Mucosa of stomach (tissue), 1 donor: Measurements from ENCODE around the gene ZNF616.

ENCODE experiments used
- H3K27me3 ChIP-seq: one replicate; pipeline ENCODE4 v1.7.0; 2013; ENCODE audit warnings: mild to moderate bottlenecking, low read length; ENCODE audit not compliant: control insufficient read depth, insufficient read depth
- H3K36me3 ChIP-seq: one replicate; pipeline ENCODE4 v1.7.0; 2013; ENCODE audit warnings: low read length; ENCODE audit not compliant: control insufficient read depth, insufficient read depth
- H3K4me1 ChIP-seq: one replicate; pipeline ENCODE4 v1.7.0; 2013; ENCODE audit warnings: mild to moderate bottlenecking, low read length; ENCODE audit not compliant: control insufficient read depth, insufficient read depth
- H3K4me3 ChIP-seq: one replicate; pipeline ENCODE4 v1.7.0; 2013; ENCODE audit warnings: low read length
- H3K9ac ChIP-seq: one replicate; pipeline ENCODE4 v1.7.0; 2013; ENCODE audit warnings: mild to moderate bottlenecking, low read length, moderate library complexity
- H3K9me3 ChIP-seq: one replicate; pipeline ENCODE4 v1.7.0; 2013; ENCODE audit warnings: mild to moderate bottlenecking, low read length, moderate library complexity; ENCODE audit not compliant: control insufficient read depth
- donor health status: Pancreatic carcinoma.

The ZNF616 gene

GRCh38 chr19:52142001-52142595, 2.4 kb upstream of the ZNF616 start:
- H3K4me1 ChIP-seq = peaks cover 13% of the 10 kb centered on the region

GRCh38 chr19:52141203-52141602, 1.5 kb upstream of the ZNF616 start:
- no peak overlapping the region for H3K4me3 ChIP-seq
- no peak overlapping the region for H3K9ac ChIP-seq
- H3K9me3 ChIP-seq = no peaks in the 10 kb centered on the region
- H3K36me3 ChIP-seq = no peaks in the 10 kb centered on the region
- H3K4me1 ChIP-seq = peaks cover 13% of the 10 kb centered on the region
- no peaks in the 10 kb centered on the region for H3K27me3 ChIP-seq

More at GRCh38 chr19:52142001-52142595, 2.4 kb upstream of the ZNF616 start:
- Histone ChIP-seq H3K9ac (no peak overlapping the region), H3K9me3 (no peaks in the 10 kb centered on the region), H3K36me3 (no peaks in the 10 kb centered on the region), H3K27me3 (no peaks in the 10 kb centered on the region), H3K4me3 (no peak overlapping the region)

GRCh38 chr19:52140032-52140710, 433 bp upstream of the ZNF616 start:
- Histone ChIP-seq H3K36me3 (no peaks in the 10 kb centered on the region), H3K9me3 (peaks cover 6% of the 10 kb centered on the region), H3K4me1 (peaks cover 13% of the 10 kb centered on the region), H3K9ac (peak overlapping the region; percentile 88), H3K27me3 (no peaks in the 10 kb centered on the region), H3K4me3 (peak overlapping the region; percentile 27)

GRCh38 chr19:52138983-52139251, 821 bp downstream of the ZNF616 start:
- H3K36me3 ChIP-seq = no peaks in the 10 kb centered on the region
- H3K9me3 ChIP-seq = peaks cover 13% of the 10 kb centered on the region
- H3K4me3 ChIP-seq = peak overlapping the region; percentile 76
- no peaks in the 10 kb centered on the region for H3K27me3 ChIP-seq
- H3K4me1 ChIP-seq = peaks cover 13% of the 10 kb centered on the region
- H3K9ac ChIP-seq = peak overlapping the region; percentile 88

GRCh38 chr19:52138278-52138982, 1.3 kb downstream of the ZNF616 start:
- H3K36me3 ChIP-seq = no peaks in the 10 kb centered on the region
- peaks cover 13% of the 10 kb centered on the region for H3K9me3 ChIP-seq
- peak overlapping the region; percentile 76 for H3K4me3 ChIP-seq
- peaks cover 13% of the 10 kb centered on the region for H3K4me1 ChIP-seq
- H3K27me3 ChIP-seq = no peaks in the 10 kb centered on the region
- peak overlapping the region; percentile 88 for H3K9ac ChIP-seq

- Histone ChIP-seq H3K9ac (no peak overlapping the region), H3K9me3 (peaks cover 25% of the 10 kb centered on the region), H3K27me3 (no peaks in the 10 kb centered on the region), H3K4me1 (no peaks in the 10 kb centered on the region), H3K36me3 (peaks cover 12% of the 10 kb centered on the region), H3K4me3 (no peak overlapping the region)
Observed at GRCh38 chr19:52120286-52120685, 19.5 kb downstream of the ZNF616 start.

- no peak overlapping the region for H3K9ac ChIP-seq
- peaks cover 51% of the 10 kb centered on the region for H3K9me3 ChIP-seq
- H3K36me3 ChIP-seq = no peaks in the 10 kb centered on the region
- H3K27me3 ChIP-seq = no peaks in the 10 kb centered on the region
- no peak overlapping the region for H3K4me3 ChIP-seq
- no peaks in the 10 kb centered on the region for H3K4me1 ChIP-seq
Observed at GRCh38 chr19:52115526-52116053, 24.1 kb downstream of the ZNF616 start.

- Histone ChIP-seq H3K4me1 (no peaks in the 10 kb centered on the region), H3K9me3 (peaks cover 56% of the 10 kb centered on the region), H3K36me3 (no peaks in the 10 kb centered on the region), H3K4me3 (no peak overlapping the region), H3K9ac (no peak overlapping the region), H3K27me3 (no peaks in the 10 kb centered on the region)
Observed at GRCh38 chr19:52114691-52115090, 25.0 kb downstream of the ZNF616 start.

GRCh38 chr19:52112624-52113023, 27.1 kb downstream of the ZNF616 start:
- Histone ChIP-seq H3K27me3 (no peaks in the 10 kb centered on the region), H3K9ac (no peak overlapping the region), H3K9me3 (peaks cover 54% of the 10 kb centered on the region)

GRCh38 chr19:52110780-52111179, 29.0 kb downstream of the ZNF616 start:
- no peak overlapping the region for H3K9ac ChIP-seq
- H3K27me3 ChIP-seq = no peaks in the 10 kb centered on the region
- peaks cover 46% of the 10 kb centered on the region for H3K9me3 ChIP-seq
- no peaks in the 10 kb centered on the region for H3K36me3 ChIP-seq
- no peak overlapping the region for H3K4me3 ChIP-seq
- no peaks in the 10 kb centered on the region for H3K4me1 ChIP-seq

More at GRCh38 chr19:52112624-52113023, 27.1 kb downstream of the ZNF616 start:
- H3K4me3 ChIP-seq = no peak overlapping the region
- no peaks in the 10 kb centered on the region for H3K36me3 ChIP-seq
- H3K4me1 ChIP-seq = no peaks in the 10 kb centered on the region

- no peaks in the 10 kb centered on the region for H3K27me3 ChIP-seq
- no peaks in the 10 kb centered on the region for H3K36me3 ChIP-seq
- H3K9me3 ChIP-seq = no peaks in the 10 kb centered on the region
- no peaks in the 10 kb centered on the region for H3K4me1 ChIP-seq
- no peak overlapping the region for H3K4me3 ChIP-seq
- H3K9ac ChIP-seq = no peak overlapping the region
Observed at GRCh38 chr19:52102782-52103181, 37.0 kb downstream of the ZNF616 start.

- Histone ChIP-seq H3K4me3 (no peak overlapping the region), H3K4me1 (no peaks in the 10 kb centered on the region), H3K36me3 (no peaks in the 10 kb centered on the region), H3K9me3 (no peaks in the 10 kb centered on the region), H3K27me3 (no peaks in the 10 kb centered on the region), H3K9ac (no peak overlapping the region)
Observed at GRCh38 chr19:52101866-52102562, 37.7 kb downstream of the ZNF616 start.
